ENCODE results near the gene SRM.

SRM gene

DNA sequence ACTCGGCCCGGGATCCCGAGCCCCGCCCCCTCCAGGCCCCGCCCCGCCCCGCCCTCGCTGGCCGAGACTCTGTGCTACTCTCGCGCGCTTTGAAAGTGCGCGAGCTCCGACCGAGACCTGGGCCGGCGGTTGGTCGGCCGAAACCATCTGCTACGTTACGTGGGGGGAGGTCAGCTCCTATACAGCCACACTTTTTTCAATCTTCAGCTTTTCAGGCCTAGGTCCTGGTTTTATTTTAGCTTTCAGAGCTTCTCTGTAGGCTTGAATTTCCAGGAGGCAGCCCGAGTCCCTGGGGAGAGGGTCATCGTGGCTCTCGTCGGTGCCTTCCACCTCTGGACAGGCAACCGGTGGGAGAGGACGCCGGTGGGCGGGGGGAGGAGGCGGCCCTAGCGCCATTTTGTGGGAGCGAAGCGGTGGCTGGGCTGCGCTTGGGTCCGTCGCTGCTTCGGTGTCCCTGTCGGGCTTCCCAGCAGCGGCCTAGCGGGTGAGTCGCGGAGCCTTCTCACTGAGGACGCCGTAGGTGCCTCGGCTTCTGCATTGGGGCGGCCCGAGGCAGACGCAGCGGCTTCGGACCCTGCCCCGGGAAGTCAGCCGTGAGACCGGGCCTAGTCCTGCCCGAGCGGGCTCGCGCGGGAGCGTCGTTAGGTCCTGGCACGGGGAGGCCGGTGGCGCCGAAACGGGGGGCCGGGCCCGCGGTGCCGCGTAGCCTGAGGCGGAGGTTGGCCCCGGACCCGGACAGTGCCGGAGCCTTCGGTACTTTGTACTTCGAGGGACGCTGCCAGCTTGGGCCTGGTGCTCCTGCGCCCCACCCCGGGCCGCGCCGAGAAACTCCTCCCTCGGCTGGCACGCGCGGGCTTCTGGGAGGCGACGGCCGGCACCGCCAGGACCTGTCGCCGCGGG lies 47.3 kb downstream of the SRM start, which contains the start of gene TARDBP:
TSS of gene TARDBP (plus strand) at position 395 of the 900 bp plus-strand sequence. CDS start 1,074 bp downstream, outside the sequence.
- peak; percentile 89 for DNase-seq
